Measurements from ENCODE around the gene BTLA.

The BTLA gene

DNA sequence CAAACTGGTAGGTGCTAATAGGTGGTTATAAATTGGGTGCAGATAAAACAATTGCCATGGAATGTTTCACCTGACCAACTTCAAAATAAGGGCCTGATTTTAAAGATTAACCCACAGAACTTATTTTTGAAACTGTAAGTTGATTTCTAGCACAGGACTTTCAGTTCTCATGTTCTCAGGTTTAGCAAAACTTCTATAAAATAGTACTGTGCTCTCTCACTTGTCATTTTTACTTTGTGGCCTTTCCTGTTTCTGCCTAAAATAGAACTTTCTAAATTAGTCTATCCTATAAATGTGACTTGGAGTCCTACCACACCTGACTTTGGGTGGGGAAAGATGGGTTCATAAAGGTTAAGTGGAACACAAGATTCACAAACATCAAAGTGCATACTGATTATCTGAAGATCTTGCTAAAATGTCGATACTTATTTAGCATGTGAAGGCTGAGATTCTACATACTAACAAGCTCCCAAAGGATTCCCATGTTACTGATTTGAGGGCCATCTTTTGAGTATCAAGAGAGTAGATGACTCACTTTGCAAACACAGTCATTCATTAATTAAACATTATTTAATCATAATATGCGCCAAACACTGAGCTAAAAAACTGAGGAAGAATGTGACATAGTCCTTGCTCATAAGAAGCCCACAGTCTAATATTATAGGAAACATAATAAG lies 38.6 kb downstream of the BTLA start:
- TF ChIP-seq, protein P1, sequence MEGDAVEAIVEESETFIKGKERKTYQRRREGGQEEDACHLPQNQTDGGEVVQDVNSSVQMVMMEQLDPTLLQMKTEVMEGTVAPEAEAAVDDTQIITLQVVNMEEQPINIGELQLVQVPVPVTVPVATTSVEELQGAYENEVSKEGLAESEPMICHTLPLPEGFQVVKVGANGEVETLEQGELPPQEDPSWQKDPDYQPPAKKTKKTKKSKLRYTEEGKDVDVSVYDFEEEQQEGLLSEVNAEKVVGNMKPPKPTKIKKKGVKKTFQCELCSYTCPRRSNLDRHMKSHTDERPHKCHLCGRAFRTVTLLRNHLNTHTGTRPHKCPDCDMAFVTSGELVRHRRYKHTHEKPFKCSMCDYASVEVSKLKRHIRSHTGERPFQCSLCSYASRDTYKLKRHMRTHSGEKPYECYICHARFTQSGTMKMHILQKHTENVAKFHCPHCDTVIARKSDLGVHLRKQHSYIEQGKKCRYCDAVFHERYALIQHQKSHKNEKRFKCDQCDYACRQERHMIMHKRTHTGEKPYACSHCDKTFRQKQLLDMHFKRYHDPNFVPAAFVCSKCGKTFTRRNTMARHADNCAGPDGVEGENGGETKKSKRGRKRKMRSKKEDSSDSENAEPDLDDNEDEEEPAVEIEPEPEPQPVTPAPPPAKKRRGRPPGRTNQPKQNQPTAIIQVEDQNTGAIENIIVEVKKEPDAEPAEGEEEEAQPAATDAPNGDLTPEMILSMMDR (IDR thresholded peaks at IDR 0.05; ENCODE audit: control insufficient read depth, insufficient read depth, low read depth, low read length, missing control alignments): no peak
- no peak overlapping the region for H3K4me3 ChIP-seq (ENCODE audit: control insufficient read depth, low read depth, low read length)
- no peak for DNase-seq (ENCODE audit: low read depth)

DNA sequence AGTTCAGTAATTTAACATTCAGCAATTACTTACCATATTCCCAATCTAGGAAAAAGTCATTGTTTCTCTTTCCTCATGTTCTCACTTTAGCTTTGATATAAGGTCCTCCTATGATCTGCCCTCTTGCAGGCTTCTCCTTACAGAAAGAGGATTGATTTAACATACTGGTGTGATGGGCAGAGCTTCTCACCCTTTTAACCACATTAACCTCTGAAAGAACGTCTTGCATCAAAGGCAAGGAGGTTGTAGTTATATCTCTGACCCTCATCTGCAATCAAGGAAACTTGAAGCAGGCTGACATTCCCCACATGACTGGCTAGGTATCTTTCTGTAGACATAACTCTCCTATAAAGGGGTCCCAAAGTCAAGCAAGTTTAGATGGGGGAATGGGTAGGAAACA lies 39.5 kb downstream of the BTLA start:
- DNase-seq (ENCODE audit: low read depth): no peak
- no peak overlapping the region for H3K4me3 ChIP-seq (ENCODE audit: control insufficient read depth, low read depth, low read length)
- TF ChIP-seq, protein P1 (IDR thresholded peaks at IDR 0.05; ENCODE audit: control insufficient read depth, insufficient read depth, low read depth, low read length, missing control alignments): no peak

DNA sequence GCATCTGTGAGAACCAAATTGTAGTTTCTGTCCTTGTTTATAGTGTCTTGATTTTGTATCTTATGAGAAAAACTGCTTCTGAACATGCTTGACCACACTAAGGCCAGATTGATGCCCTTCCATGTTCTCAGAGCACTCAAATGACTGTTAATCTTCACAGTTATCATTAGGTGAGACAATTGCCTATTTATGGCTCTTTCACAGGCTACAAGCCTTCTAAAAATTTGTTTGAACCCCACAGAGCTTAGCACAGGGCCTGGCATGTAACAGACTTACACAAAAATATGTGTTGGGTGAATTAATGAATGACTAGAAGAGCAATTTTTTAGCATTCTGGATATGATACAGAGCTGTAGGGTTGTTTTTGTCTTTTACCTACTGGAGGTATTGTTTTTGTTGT lies 43.1 kb downstream of the BTLA start:
- TF ChIP-seq, protein P1 (IDR thresholded peaks at IDR 0.05; ENCODE audit: control insufficient read depth, insufficient read depth, low read depth, low read length, missing control alignments): no peak

DNA sequence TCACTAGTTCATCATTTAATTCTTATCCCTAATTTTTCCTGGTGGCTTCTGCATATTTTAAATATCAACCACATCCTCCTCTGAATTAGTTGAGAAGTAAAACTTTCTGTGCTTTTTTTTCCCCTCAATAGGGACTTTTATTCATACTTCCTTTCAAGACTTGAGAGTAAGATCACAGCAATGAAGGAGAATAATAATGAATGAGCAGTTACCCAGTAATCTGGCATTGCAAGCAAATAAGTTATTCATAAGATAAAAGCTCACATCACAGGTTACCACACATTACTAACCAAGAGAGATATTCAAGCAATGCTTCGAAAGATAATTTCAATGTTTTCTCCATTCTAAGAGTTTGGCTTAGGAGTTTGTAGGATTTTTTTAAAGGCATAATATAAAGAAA lies 50.3 kb downstream of the BTLA start:
- H3K4me3 ChIP-seq (ENCODE audit: control insufficient read depth, low read depth, low read length): no peak overlapping the region

More for the DNA sequence above, 43.1 kb downstream of the BTLA start:
- no peak for DNase-seq (ENCODE audit: low read depth)
- H3K4me3 ChIP-seq (ENCODE audit: control insufficient read depth, low read depth, low read length): no peak overlapping the region

DNA sequence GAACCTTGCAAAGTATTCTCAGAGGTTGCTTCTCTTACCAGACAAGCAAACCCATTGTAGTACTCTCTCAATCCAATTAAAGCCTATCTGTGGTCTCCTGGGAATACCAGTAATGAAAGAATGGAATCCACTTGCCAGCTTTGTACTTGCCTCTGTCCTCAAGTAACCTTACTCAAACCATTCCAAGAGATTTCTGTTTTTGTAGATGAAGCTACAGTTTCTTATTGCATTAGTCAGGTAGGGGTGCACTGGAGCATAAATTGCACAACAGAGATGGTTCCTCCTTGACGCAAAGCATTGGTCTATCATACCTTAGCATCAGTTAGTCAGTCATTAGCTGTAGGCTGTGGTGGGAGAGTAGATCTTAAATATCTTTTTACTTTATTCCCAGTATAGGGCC lies 52.9 kb downstream of the BTLA start:
- TF ChIP-seq, protein P1 (IDR thresholded peaks at IDR 0.05; ENCODE audit: control insufficient read depth, insufficient read depth, low read depth, low read length, missing control alignments): no peak
- no peak overlapping the region for H3K4me3 ChIP-seq (ENCODE audit: control insufficient read depth, low read depth, low read length)
- peak; percentile 29 for DNase-seq (ENCODE audit: low read depth)

More for the DNA sequence above, 50.3 kb downstream of the BTLA start:
- DNase-seq (ENCODE audit: low read depth): no peak
- TF ChIP-seq, protein P1 (IDR thresholded peaks at IDR 0.05; ENCODE audit: control insufficient read depth, insufficient read depth, low read depth, low read length, missing control alignments): no peak

DNA sequence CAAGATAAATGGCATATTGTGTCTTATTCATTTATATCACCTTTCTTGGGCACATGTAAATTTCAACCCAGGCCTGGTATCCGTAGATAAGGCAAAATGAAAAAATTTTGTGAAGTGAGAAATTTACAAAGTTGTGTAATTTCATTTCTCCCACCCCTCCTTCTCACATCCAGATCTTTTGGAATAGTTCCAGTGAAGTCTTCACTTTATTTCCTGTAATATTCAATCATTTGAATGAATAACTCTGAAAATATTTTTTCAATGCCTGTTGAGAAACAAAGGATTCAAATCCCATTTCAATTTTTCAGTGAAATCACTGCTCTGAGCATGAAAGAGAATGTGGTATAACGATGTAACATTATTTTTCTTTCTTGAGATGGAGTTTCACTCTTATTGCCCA lies 53.4 kb downstream of the BTLA start:
- no peak overlapping the region for H3K4me3 ChIP-seq (ENCODE audit: control insufficient read depth, low read depth, low read length)
- DNase-seq (ENCODE audit: low read depth): no peak
- TF ChIP-seq, protein P1 (IDR thresholded peaks at IDR 0.05; ENCODE audit: control insufficient read depth, insufficient read depth, low read depth, low read length, missing control alignments): no peak

All from AG09309 (cell line).